ENCODE results near the gene ACOX1. TPM values are rescaled to one million over a fixed set of nuclear protein-coding genes. Genes with fewer than 3 reads are reported as not detected.

Gene ACOX1
- total and polyA plus RNA-seq, 2 of the 13 experiments (the other 11 are each of a cell fraction or from before 2014, with no cell fraction given) = 86.4 to 120 TPM

DNA sequence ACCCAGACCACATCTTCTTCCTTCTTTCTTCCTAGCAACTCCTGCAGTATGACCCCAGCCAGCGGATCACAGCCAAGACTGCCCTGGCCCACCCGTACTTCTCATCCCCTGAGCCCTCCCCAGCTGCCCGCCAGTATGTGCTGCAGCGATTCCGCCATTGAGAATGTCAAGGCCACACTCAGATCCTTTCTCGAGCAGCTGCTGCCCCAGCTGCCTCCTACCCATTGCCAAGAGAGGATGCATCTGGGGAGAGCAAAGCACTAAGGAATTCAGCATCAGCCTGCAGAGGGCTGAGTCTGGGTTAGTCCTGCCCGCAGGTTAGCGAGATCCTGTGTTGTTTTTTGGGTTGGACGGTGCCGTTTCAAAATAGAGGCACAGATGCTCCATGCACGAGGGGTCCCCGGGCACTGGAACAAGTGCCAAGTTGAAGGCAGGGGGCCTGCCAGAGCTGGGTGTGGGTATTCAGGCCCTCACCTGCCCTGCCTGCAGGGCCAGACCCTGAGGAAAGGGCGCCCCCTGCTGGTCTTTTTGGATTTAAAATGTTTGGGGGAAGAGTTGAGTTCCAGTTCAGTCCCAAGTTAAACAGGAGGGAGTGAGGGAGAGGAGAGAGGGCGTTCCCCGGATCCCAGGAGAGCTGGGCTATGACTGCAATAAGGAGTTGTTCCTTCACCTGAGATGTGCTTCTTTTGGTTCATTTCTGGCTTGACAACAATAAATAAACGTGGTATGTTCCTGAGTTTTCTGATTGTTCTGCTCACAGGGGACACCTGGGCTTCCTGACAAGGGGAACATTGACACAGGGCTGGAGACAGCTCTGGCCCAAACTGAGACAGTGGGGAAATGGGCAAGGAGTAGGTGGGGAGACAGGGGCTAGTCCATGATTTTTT lies 26.5 kb upstream of the ACOX1 start (continued):
- TF ChIP-seq, protein P1, sequence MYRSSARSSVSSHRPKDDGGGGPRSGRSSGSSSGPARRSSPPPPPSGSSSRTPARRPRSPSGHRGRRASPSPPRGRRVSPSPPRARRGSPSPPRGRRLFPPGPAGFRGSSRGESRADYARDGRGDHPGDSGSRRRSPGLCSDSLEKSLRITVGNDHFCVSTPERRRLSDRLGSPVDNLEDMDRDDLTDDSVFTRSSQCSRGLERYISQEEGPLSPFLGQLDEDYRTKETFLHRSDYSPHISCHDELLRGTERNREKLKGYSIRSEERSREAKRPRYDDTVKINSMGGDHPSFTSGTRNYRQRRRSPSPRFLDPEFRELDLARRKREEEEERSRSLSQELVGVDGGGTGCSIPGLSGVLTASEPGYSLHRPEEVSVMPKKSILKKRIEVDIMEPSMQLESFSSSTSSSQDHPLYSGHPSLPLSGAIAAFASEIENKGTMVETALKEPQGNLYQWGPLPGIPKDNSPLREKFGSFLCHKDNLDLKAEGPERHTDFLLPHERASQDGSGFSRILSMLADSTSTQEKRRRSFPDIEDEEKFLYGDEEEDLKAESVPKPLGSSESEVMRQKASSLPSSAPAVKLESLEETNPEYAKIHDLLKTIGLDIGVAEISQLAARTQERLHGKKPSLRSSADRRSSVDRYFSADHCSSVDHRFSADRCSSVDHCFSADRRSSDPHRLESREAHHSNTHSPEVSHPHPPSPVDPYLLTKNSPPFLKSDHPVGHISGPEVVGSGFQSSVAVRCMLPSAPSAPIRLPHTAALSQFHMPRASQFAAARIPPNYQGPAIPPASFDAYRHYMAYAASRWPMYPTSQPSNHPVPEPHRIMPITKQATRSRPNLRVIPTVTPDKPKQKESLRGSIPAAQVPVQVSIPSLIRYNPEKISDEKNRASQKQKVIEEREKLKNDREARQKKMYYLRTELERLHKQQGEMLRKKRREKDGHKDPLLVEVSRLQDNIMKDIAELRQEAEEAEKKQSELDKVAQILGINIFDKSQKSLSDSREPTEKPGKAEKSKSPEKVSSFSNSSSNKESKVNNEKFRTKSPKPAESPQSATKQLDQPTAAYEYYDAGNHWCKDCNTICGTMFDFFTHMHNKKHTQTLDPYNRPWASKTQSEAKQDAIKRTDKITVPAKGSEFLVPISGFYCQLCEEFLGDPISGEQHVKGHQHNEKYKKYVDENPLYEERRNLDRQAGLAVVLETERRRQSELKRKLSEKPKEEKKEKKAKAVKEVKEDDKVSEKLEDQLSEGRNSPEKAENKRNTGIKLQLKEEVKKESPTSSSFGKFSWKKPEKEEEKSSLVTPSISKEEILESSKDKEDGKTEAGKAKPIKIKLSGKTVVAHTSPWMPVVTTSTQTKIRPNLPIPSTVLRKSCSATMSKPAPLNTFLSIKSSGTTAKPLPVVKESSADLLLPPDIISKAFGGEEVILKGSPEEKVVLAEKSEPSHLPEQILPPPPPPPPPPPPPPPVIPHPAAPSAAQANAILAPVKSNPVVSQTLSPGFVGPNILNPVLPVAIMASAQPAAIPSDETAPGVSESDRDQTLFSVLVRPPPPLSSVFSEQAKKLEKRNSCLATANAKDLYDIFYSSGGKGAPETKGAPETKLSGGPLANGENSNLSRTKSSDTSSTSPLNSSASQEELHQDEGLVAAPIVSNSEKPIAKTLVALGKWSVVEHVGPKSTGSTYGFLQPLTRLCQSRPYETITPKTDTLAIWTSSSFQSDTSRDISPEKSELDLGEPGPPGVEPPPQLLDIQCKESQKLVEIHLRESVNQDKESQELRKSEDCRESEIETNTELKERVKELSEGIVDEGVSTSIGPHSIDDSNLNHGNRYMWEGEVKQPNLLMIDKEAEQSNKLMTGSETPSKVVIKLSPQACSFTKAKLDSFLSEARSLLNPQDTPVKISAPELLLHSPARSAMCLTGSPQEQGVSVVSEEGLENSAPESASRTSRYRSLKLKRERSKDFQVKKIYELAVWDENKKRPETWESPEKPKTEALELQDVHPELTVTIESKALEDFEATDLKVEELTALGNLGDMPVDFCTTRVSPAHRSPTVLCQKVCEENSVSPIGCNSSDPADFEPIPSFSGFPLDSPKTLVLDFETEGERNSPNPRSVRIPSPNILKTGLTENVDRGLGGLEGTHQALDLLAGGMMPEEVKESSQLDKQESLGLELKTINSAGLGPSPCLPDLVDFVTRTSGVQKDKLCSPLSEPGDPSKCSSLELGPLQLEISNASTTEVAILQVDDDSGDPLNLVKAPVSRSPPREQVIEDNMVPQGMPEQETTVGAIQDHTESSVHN (CRISPR knock-in tag; IDR thresholded peaks at IDR 0.05) = no peak
- TF ChIP-seq, protein P2, sequence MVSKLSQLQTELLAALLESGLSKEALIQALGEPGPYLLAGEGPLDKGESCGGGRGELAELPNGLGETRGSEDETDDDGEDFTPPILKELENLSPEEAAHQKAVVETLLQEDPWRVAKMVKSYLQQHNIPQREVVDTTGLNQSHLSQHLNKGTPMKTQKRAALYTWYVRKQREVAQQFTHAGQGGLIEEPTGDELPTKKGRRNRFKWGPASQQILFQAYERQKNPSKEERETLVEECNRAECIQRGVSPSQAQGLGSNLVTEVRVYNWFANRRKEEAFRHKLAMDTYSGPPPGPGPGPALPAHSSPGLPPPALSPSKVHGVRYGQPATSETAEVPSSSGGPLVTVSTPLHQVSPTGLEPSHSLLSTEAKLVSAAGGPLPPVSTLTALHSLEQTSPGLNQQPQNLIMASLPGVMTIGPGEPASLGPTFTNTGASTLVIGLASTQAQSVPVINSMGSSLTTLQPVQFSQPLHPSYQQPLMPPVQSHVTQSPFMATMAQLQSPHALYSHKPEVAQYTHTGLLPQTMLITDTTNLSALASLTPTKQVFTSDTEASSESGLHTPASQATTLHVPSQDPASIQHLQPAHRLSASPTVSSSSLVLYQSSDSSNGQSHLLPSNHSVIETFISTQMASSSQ (IDR thresholded peaks at IDR 0.05; ENCODE audit: low read depth) = no peak
- TF ChIP-seq, protein P2 (CRISPR knock-in tag; IDR thresholded peaks at IDR 0.05; ENCODE audit: borderline replicate concordance) = 0 out of 2 replicates have a peak, but pooled peaks have one; percentile 18
- TF ChIP-seq ZKSCAN8 (CRISPR knock-in tag; IDR thresholded peaks at IDR 0.05; ENCODE audit: borderline replicate concordance) (0 out of 2 replicates have a peak, but pooled peaks have one; percentile 29), ZNF264 (CRISPR knock-in tag; IDR thresholded peaks at IDR 0.05) (no peak), ZNF24 (IDR thresholded peaks at IDR 0.05) (no peak), CENPX (CRISPR knock-in tag; IDR thresholded peaks at IDR 0.05) (no peak), AHR (CRISPR knock-in tag; IDR thresholded peaks at IDR 0.05) (peak; percentile 21; the same call in 1 of the 2 replicates), DR1 (CRISPR knock-in tag; IDR thresholded peaks at IDR 0.05) (no peak), NCOA5 (CRISPR knock-in tag; IDR thresholded peaks at IDR 0.05) (no peak)
- TF ChIP-seq, protein P3, sequence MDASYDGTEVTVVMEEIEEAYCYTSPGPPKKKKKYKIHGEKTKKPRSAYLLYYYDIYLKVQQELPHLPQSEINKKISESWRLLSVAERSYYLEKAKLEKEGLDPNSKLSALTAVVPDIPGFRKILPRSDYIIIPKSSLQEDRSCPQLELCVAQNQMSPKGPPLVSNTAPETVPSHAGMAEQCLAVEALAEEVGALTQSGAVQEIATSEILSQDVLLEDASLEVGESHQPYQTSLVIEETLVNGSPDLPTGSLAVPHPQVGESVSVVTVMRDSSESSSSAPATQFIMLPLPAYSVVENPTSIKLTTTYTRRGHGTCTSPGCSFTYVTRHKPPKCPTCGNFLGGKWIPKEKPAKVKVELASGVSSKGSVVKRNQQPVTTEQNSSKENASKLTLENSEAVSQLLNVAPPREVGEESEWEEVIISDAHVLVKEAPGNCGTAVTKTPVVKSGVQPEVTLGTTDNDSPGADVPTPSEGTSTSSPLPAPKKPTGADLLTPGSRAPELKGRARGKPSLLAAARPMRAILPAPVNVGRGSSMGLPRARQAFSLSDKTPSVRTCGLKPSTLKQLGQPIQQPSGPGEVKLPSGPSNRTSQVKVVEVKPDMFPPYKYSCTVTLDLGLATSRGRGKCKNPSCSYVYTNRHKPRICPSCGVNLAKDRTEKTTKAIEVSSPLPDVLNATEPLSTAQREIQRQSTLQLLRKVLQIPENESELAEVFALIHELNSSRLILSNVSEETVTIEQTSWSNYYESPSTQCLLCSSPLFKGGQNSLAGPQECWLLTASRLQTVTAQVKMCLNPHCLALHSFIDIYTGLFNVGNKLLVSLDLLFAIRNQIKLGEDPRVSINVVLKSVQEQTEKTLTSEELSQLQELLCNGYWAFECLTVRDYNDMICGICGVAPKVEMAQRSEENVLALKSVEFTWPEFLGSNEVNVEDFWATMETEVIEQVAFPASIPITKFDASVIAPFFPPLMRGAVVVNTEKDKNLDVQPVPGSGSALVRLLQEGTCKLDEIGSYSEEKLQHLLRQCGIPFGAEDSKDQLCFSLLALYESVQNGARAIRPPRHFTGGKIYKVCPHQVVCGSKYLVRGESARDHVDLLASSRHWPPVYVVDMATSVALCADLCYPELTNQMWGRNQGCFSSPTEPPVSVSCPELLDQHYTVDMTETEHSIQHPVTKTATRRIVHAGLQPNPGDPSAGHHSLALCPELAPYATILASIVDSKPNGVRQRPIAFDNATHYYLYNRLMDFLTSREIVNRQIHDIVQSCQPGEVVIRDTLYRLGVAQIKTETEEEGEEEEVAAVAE (CRISPR knock-in tag; IDR thresholded peaks at IDR 0.05; ENCODE audit: borderline replicate concordance) = 0 out of 2 replicates have a peak, but pooled peaks have one; percentile 49
